Fibroblast of the conjunctiva (primary cell): ENCODE results near the gene TEDC2.
"Not testable (repeated sequence)": the region's sequence is repeated elsewhere in the genome, so short reads cannot be mapped to it uniquely, and the experiment has no call there.

Experiments
- DNase-seq: peaks from one replicate; pipeline ENCODE4 v3.0.0-alpha.2; 2010; ENCODE audit warnings: low read depth

Gene TEDC2

DNA sequence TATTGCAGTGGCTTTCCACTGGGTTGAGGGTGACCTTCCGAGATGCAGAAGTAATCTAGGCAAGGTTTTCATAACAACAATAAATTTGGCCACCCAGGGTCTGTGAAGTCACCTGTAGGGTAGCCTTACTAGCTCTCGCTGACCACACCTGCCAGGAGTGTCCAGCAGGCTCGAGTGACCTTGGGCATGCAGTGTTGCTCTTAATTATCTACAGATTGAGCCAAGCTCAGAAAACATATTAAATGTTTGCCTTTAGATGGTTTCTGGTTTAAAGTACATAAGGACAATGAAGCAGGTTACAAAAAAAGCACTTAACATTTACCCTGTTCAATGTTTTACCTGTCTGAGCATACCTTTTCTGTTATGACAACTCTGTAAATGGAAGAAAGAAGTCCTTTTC is 16.8 kb downstream of the TEDC2 start:
- DNase-seq: no peak

DNA sequence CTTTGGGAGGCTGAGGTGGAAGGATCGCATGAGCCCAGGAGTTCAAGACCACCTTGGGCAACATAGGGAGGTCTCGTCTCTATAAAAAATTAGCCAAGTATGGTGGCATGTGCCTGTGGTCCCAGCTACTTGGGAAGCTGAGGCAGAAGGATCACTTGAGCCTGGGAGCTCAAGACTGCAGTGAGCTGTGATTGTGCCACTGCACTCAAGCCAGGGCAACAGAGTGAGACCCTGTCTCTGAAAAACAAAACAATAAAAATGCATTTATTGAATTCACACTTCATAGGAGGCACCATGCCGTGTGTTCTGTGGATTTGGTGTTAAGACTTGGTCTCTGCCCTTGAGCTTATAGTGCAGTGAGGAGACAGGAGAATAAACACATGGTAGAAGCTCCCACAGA is 17.4 kb downstream of the TEDC2 start:
- no peak for DNase-seq

DNA sequence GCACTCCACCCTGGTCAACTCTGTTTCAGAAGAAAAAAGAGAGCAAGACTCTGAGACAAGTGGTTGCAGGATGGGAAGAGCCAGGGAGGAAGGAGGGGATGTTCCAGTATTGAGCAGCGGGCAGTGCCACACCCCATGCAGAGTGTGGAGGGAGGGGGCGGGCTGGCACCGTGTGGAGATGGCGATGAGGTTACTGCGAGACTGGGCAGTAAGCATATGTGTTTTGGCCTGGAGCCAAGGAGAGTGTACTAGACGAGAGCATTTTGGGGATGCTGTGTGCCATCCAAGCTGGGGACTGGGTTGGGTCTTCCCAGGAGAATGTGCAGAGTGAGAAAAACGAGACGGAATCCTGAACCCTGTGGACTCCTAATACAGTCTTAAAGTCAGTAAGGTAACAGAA is 18.4 kb downstream of the TEDC2 start:
- no peak for DNase-seq

DNA sequence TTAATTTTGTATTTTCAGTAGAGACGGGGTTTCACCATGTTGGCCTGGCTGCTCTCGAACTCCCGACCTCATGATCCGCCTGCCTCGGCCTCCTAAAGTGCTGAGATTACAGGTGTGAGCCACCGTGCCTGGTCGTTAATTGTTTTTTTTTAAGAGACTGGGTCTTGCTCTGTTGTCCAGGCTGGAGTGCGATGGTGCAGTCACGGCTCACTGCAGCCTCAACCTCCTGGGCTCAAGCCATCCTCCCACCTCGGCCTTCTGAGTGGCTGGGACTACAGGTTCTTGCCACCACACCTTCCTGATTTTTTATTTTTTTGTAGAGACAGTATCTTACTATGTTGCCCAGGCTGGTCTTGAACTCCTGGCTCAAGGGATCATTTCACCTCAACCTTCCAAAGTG is 20.1 kb downstream of the TEDC2 start:
- DNase-seq: not testable (repeated sequence)

DNA sequence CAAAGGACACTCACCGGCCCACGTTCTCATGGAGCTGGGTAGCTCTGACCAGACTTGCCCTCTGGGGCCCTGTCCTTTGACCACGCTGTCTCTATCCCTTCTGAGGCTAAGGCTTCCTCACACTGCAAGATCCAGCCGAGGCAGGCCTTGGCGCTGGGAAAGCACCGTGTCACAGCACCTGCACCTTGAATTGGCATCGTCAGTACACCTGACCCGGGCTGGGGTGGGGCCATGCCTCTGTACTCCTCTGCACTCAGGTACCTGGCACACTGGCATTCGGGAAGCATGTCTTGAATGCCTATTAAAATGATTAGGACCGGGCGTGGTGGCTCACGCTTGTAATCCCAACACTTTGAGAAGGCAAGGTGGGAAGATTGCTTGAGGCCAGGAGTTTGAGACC is 21.0 kb downstream of the TEDC2 start:
- no peak for DNase-seq

DNA sequence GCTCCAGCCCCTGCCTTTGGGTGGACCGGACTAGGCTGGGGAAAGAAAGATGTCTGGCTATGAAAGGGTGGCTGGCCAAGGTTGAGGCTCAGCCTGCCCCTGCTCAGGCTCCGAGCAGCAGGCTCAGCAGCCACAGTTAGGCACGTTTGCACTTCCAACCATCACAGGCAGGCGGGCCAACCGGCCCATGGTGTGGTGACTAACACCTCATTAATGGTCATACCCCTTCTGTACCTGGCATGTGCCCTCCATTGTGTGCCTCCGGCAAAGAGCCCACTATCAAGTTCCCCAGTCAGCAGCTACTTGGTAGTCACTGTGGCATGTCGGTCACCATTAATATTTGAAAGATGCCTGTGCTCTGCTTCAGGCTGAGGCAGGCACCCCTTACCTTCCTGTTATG is 21.8 kb downstream of the TEDC2 start:
- DNase-seq: no peak

DNA sequence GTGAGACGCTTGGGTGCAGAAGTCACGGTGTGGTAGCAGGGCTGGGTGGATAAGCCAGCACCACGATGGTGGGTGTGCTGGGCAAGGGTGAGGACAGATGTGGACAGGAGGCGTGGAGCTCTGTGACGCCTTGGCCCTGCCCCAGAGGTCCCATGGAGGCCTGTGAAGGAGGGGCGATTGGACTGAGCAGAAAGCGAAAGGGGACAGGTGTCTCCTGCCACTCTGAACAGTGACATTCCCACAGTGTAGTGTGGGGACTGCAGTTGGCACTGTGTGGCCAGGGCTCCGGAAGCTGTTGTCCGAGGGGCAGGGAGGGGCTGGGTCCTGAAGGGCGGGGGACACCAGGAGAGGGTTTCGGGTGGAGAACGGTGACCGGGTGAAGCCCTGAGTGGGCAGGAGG is 22.3 kb downstream of the TEDC2 start:
- no peak for DNase-seq

DNA sequence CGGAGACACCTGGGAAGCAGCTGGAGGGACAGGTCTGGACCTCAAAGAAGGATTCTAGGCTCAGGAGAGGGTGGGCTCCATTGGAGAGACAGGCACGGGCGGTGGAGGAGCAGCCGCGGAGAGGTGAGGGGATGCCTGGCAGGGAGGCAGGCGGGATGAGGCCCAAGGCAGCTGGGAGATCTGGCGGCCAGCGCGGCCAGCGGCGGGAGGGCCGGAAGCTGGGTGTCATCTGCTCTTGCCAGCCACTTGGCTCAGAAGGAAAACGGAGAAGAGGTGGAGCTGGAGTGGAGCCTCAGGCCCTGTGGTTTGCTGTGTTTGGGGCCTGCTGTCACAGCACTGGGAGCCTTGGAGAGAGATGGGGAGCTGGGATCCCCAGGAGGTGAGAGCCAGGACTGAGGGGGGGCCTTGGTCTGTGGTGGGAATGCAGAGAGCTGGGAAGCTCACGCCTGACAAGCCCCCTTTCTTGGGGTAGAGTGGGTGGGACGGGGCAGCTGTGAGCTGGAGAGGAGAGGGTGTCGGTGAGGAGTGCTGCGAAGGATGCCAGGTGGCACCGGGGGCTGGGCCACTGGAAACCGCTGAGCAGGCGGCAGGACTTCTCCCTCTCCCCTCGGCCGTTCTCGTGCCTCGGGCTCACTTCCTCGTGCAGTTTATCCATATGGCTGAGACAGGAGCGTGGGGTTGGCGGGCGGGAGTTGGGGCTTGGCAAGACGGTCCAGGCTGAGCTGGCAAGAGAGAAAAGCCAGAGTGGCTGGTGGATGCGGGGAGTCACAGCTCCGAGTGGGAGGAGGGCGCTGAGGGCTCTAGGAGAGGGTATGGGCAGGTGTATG is 23.0 kb downstream of the TEDC2 start:
- peak; percentile 48 for DNase-seq

DNA sequence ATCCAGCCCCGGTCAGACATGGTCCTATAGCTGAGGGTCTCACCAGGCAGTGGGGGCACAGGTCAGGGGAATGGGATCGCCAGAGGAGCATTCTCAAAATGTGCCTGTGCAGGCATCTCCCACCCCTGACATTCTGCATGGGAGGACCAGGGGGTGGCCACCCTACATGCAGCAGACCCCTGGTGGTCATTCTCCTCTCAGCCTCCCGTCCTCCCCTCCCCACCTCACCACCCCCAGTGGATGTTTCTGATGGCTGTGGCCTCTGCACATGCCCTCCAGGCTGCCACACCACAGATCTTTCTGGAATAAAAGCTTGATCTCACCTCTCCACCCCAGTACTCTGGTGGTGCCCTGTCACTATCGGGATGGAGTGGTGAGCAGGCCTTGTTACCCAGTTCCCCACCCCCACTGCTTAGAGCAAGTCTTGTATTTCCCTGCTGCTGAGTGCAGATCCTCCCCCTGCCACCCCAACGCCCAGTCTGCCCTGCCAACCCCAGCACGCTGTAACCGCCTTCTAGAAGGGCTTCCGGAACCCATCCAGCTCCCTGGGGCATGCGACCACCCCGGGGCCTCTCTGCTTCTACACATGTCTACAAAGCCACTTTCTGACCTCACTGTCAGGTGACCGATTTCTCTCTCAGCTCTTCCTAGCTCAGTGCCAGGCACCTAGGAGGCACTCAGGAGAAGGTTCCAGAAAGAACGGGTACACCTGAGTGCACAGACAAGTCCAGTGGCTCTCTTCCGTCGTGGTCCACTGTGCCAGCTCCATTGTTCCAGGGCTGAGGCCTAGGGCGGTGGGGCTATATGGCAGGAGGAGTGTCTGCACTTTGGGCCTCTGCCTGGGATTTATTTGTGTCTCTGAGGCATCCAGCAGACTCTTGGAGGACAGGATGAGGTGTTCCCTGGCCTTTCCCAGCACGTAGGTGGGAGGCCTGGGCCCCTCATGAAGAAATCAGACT is 24.3 kb downstream of the TEDC2 start:
- no peak for DNase-seq

DNA sequence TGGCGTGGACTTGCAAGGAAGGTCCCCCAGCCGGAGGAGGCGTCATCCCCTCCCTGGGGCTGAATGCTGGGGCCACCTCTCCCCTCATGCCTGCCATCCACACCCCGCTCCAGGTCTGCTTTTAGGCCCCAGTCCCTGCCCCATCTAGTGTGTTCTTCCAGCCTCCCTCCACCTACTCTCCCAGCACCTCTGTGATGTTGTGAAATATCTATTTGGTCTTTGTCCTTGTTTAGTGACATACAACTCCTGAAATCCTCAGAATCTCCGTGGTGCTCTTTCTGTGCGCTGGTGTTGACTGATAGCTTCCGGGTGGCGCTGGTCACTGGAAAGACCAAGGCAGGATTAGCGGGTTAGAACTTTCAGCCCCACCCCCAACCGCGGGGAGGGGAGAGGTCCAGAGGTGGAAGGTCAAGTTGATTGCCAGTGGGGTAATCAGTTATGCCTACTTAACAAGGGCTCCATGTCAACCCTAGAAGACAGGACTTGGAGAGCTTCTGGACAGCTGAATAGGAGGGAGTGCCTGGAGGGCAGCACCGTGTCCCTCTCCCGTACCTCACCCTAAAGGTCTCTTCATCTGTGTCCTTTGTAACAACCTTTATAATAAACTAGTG is 25.1 kb downstream of the TEDC2 start:
- no peak for DNase-seq

DNA sequence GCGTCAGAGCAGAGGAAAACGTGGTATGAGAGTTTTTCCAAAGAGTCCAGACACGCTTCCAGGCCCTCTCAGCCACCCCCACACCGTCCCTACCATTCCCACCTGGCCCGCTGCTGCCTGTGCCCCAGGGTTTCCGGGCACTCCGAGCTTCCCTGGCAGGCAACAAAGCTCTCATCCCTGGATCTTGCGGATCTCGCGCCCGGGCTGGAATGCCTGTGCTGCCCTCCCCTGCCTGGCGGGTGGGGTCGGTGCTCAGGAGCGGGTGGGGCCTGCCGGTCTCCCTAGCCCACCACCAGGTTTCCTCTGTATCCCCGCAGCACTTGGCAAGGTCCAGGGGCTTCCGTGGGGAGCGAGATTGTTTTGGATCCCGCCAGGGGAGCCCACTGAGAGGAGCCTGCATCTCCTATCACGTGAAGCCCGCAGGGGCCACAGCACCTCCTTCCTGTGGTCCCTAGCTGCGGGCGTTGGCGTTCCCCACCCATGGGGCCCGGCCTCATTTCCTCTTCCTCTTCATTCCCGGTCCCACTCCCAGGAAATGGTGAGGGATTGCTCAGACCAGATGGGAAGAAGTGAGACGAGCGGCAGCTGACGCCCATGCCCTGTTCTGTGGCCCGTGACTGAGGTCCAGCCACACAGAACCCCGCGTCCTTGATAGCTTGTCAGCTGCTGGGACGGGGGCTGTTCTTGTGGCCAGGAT is 26.1 kb downstream of the TEDC2 start:
- no peak for DNase-seq

DNA sequence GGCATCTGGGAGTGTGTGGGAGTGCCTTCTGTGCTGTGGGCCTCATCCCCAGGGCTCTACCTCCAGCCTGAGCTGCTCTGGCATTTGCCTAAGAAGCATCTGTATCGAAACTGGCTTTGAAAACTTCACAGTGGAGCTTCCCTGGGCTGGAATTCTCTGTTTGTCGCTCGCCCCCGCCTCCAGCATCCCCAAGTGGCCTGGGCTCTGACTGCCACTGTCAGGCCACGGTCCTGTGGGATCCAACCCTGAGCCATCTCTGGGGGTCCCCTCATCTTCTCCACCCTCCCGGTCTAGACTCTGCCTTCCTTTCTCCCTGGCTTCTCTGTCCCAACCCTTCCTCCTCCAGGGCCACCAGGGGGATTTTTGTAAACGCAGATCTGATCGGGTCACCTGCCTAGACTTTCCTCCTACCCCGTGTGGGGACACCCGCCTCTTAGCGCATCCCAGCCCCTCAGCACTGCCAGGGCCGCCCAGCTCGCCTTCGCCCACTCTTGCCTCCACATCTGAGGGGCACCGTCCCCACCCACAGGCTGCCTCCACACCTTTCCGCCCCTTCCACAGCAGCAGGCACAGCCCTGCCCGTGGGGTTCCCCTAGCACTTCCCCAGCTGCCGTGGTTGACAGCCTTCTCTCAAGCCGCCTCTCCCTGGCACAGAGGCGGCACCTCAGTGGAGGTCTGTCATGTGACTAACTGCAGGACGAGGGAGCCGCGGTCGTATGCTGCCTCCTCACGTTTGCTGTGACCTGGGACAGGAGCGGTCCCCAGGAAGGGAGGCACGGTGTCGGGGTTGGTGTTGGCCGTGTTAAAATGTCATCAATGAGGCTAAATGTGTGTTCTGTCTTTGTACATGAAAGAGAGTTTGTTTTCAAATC is 27.0 kb downstream of the TEDC2 start:
- DNase-seq: no peak

DNA sequence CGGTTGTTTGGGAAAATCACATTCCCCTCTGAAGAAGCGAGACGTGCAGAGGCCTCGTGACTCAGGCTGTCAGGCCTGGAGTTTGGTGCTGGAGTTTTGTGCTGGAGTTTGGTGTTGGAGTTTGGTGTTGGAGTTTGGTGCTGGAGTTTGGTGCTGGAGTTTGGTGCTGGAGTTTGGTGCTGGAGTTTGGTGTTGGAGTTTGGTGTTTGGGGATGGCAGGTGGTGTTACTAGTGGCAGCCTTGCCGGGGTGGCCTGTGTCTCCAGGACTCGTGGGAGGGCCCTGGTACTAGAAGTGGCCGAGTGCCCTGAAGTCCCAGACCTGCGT is 27.6 kb downstream of the TEDC2 start:
- DNase-seq: no peak

DNA sequence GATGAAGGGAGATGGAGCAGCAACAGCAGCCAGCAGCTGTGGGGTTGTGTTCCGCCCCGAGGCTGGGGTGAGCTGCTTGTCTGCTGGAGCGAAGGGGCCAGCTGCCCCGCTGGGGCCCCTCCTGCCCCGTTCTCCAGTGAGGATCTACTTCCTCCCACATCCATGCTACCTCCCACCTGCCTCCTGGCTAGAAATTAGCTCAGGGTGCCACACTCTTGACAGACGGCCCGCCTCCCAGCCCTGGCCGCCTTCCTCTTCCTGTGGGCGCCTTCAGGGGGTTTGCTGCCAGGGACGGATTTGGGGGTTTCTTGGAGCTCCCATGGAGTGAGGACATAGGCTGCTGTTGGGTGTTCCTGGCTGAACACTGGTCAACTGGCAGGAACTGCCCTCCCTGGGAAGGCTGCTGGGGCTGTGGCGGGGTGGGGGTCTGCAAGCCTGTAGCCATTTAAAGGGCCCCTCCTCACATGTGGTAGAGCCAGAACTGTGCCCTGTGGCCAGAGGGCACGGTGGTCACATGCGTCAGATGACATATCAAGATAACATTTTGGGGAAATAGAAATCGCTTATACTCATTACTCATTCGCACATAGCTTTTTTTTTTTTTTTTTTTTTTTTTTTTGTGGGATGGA is 28.1 kb downstream of the TEDC2 start:
- no peak for DNase-seq

DNA sequence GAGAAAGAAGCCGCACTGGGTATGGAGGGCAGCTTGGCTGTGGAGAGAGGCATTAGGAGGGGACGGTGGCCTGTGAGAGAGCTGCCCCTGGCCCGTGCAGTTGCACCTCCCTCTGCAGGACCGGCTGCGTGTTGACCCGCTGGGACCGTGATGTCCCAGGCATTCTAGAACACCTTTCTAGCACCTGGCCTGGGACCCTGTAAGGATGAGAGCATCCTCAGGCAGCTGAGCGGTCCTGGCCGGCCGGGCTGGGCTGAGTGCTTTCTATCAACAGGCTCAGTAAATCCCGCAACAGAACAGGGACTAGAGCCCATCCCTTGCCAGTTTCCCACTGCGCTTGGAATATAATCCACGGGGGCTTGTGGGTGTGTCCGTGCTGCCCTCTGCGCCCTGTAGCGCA is 29.7 kb downstream of the TEDC2 start:
- no peak for DNase-seq

DNA sequence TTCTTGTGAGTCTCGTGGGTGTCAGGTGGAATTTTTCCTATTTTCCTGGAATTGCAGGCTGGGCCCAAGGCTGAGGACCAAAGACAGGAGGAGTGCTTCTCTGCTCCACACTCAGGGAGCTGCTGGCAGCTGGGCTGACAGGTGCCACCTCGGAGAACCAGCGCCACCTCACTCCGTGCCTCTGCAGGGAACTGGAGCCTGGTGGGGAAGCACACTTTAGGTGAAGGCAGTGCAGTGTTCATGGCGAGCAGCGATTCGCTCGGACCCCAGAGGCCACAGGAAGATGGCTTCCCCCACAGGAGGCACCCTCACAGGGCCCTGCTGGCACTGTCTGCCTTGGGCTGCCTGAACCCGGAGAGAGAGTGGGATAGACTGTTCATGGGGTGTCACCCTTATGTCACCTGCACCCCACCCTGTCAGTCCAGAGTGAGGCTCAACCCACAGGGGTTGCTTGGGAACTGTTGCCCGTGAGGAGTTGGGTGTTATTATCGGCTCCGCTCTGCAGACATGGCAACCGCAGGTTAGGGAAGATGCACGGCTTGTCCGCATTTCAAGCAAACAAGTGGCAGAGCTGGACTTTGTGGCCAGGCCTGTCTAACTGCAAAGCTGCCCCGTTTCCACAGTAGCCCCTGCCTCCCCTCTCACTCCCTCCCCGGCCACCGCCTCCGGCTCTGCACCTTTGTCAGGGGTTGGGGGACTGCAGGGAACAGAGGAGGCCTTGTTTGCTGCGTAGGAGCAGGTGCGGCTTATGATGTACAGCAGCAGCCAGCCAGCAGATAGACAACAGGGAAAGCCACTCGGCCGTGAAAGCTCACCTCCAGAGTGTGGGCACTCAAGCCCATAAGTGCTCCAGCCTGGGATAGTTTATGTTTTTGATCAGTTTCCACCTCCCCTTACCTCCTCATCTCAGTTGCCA is 30.5 kb downstream of the TEDC2 start:
- DNase-seq: no peak

DNA sequence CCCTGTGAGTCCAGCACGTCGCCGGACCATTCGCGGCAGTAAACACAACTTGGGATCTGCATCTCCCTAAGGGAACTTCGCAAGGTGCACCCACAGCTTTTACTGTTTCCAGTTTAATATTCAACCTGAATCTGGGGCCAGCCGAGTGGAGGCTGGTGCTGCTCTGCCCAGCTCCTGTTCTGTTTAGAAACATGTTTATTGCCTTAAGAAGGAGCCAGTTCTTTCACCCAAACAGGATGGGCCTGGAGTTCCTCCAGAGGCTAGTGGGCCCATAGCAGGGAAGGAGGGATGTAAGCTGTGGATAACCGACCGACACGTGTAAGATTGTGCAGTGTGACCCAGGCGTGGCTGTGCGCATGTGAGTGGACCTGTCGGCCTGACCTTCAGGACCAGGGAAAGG is 32.4 kb downstream of the TEDC2 start:
- DNase-seq: no peak

DNA sequence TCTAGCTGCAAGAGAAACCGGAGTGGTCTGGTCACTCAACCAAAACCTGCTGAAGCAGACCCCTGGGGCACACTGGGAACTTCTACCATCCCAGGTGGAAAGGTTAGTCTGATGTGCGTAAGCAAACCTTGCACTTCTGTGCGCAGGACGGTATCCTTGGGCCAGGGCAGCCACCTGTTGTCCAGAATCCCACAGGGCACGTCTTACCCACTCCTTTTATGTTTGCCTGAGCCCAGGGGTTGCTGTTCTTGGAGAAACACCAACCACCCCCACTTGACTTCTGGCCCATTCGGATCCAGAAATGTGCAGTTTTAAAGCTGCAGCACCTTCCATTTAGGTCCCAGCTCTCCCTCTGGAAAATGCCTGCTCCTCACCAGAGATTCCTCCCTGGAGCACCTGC is 33.7 kb downstream of the TEDC2 start:
- DNase-seq: no peak

DNA sequence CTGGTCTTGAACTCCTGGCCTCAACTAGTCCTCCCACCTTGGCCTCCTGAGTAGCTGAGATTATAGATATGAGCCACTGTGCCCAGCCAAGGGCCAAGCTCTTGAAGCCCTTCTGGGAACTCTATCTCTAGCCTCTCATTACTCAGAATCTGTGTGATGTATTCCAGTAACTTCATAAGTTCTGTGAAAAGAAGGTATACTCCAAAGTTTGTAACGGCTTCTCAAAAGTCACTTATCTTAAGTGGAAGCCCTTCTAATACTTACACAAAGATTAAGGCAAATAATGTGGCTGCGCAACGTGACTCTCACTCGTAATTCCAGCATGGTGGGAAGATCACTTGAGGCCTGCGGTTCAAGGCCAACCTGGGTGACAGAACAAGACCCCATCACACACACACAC is 34.7 kb downstream of the TEDC2 start:
- no peak for DNase-seq

DNA sequence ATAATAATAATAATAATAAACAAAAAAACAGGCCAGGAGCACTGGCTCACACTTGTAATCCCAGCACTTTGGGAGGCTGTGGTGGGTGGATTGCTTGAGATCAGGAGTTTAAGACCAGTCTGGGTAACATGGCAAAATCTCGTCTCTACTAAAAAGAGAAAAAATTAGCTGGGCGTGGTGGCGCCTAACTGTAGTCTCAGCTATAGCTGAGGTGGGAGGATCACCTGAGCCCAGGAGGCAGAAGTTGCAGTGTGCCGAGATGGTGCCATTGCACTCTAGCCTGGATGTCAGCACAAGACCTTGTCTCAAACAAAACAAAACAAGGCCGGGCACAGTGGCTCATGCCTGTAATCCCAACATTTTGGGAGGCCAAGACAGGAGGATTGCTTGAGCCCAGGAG is 35.1 kb downstream of the TEDC2 start:
- DNase-seq: no peak
